Ishikawa (cell line): Measurements from ENCODE around the gene SRGAP1.

Source experiments
- CREB1 ChIP-seq: IDR thresholded peaks from 2 replicates; pipeline ENCODE4 v1.6.1; 2012; ENCODE audit warnings: low read depth
- EP300 ChIP-seq: IDR thresholded peaks from 2 replicates; pipeline ENCODE4 v1.6.1; 2012; ENCODE audit warnings: borderline replicate concordance
- FOXM1 ChIP-seq: IDR thresholded peaks from 2 replicates; pipeline ENCODE4 v1.6.1; 2012; ENCODE audit warnings: low read depth, borderline replicate concordance
- MAX ChIP-seq: IDR thresholded peaks from 2 replicates; pipeline ENCODE4 v1.6.1; 2012
- NFIC ChIP-seq: IDR thresholded peaks from 2 replicates; pipeline ENCODE4 v1.6.1; 2012
- RAD21 ChIP-seq: IDR thresholded peaks from 2 replicates; pipeline ENCODE4 v1.6.1; 2012; ENCODE audit warnings: low read depth
- REST ChIP-seq: IDR thresholded peaks from 2 replicates; pipeline ENCODE4 v1.6.1; 2012; ENCODE audit warnings: low read depth, mild to moderate bottlenecking
- TAF1 ChIP-seq: IDR thresholded peaks from 2 replicates; pipeline ENCODE4 v1.6.1; 2012; ENCODE audit warnings: low read depth, mild to moderate bottlenecking
- TCF12 ChIP-seq: IDR thresholded peaks from 2 replicates; pipeline ENCODE4 v1.6.1; 2012; ENCODE audit warnings: low read depth
- USF1 ChIP-seq: IDR thresholded peaks from 2 replicates; pipeline ENCODE4 v1.6.1; 2012
- YY1 ChIP-seq: IDR thresholded peaks from 2 replicates; pipeline ENCODE4 v1.6.1; 2012; ENCODE audit warnings: low read depth

GRCh38 chr12:63997198-63997597, 152.7 kb downstream of the SRGAP1 start:
- no peak for TF ChIP-seq FOXM1
- no peak for TF ChIP-seq USF1
- TF ChIP-seq REST = no peak
- no peak for TF ChIP-seq TAF1
- TF ChIP-seq EP300 = no peak
- TF ChIP-seq YY1 = no peak
- TF ChIP-seq CREB1 = no peak
- no peak for TF ChIP-seq MAX
- no peak for TF ChIP-seq RAD21
- no peak for TF ChIP-seq NFIC
- TF ChIP-seq TCF12 = no peak
